Neutrophil (primary cell): ENCODE measurements around the gene POFUT2.

Experiments used
- H3K27ac ChIP-seq: fragments of 200-600 bp; sonication (generic); 2 replicates; pipeline ENCODE4 v1.5.1; 2016; ENCODE audit warnings: mild to moderate bottlenecking, moderate library complexity
- H3K27me3 ChIP-seq: fragments of 200-600 bp; sonication (generic); 2 replicates; pipeline ENCODE4 v1.6.0; 2016; ENCODE audit warnings: mild to moderate bottlenecking
- H3K36me3 ChIP-seq: fragments of 200-600 bp; sonication (generic); 2 replicates; pipeline ENCODE4 v1.5.1; 2017
- H3K4me1 ChIP-seq, 2 experiments: fragments of 200-600 bp in 1 of 2; sonication (generic) in 1 of 2; 1 replicate in 1 of 2; 2 replicates in 1 of 2; pipeline versions ENCODE4 v1.5.1 to v1.6.1; 2013 to 2016; ENCODE audit warnings: low read depth in 1 of 2, low read length in 1 of 2, mild to moderate bottlenecking in 1 of 2, moderate library complexity in 1 of 2; ENCODE audit not compliant: control insufficient read depth in 1 of 2, insufficient read depth in 1 of 2
- H3K4me3 ChIP-seq, 2 experiments: fragments of 200-600 bp in 1 of 2; sonication (generic) in 1 of 2; 1 replicate in 1 of 2; 2 replicates in 1 of 2; pipeline ENCODE4 v1.5.1; 2013 to 2016; ENCODE audit warnings: low read depth in 1 of 2, low read length in 1 of 2, mild to moderate bottlenecking in 1 of 2, moderate library complexity in 1 of 2
- H3K9me3 ChIP-seq: fragments of 200-600 bp; sonication (generic); 2 replicates; pipeline ENCODE4 v1.5.1; 2016
- TF ChIP-seq, protein P1 (sequence below): fragments of 200-600 bp; sonication (generic); IDR thresholded peaks from 2 replicates; pipeline ENCODE4 v1.5.1; 2016; ENCODE audit warnings: antibody characterized with exemption

The POFUT2 gene

DNA sequence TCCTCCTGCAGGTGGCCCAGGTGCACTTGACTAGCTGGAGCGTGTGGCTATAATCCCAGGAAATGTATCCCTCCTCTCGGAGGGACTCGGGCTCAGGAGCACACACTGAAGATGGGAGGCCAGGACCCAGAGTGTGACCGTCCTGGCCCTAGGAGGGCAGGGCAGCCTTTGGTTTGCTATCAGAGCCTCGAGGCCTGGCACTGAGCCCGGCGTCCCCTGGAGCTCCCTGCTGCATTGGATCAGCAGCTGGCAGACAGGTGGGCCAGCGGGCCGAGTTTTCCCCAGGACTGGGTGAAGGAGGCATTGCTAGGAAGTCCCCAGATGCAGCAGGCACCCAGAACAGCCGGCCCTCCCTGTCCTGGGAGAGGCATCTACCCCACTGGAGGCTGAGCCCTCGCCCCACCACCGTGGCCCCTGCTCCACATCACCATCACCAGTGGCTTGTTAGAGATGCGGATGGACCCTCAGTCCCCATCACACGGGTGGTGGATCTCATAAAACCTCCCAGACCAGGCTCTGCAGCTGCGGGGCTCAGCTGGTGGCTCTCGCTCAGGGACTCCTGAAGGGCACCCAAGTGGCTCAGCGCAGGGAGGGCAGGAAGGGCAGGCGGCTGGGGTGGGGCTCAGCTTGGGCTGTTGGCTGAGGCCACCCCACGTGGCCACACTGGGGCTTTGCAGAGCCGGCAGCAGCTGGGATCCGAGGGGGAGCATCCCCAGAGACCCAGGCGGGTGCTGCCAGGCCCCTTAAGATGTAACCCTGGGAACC is 32.7 kb upstream of the POFUT2 start:
- TF ChIP-seq, protein P1, sequence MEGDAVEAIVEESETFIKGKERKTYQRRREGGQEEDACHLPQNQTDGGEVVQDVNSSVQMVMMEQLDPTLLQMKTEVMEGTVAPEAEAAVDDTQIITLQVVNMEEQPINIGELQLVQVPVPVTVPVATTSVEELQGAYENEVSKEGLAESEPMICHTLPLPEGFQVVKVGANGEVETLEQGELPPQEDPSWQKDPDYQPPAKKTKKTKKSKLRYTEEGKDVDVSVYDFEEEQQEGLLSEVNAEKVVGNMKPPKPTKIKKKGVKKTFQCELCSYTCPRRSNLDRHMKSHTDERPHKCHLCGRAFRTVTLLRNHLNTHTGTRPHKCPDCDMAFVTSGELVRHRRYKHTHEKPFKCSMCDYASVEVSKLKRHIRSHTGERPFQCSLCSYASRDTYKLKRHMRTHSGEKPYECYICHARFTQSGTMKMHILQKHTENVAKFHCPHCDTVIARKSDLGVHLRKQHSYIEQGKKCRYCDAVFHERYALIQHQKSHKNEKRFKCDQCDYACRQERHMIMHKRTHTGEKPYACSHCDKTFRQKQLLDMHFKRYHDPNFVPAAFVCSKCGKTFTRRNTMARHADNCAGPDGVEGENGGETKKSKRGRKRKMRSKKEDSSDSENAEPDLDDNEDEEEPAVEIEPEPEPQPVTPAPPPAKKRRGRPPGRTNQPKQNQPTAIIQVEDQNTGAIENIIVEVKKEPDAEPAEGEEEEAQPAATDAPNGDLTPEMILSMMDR, result no peak

DNA sequence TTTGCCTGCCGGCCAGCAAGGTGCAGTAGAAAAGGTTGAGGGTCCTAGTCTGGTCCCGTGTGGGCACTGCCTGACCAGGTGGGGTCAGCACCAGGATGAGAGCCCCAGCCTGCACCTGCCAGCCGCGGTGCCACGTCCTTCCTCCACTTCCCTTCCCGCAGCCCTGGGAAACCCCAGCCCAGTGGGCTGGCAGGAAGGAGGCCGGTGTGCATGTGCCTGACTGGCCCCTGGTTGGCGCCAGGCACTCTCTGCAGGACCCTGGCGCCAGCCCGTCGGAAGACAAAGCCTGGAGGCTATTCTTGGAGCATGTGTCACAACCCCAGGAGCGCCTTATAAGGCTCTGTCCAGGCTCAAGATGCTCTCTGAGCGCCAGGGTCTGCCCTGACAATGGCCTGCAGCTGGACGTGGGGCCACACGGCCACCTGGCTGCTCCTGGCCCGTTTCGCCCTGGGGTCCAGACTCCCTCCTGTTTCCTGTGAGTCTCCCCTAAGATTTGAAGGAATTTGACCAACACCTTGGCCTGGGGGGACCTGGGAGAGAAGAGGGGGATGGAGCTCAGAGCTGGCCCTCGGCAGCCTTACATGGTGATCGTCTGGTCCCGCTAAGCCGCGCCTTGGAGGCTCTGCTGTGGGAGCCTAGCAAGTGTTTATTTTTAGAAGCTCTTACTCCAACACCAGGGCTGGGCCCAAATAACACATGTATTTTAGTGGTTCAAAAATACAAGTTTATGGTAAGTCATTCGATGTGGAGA is 31.9 kb upstream of the POFUT2 start:
- Histone ChIP-seq H3K4me3 (no peak overlapping the region), H3K27me3 (peaks cover 33% of the 10 kb centered on the region), H3K4me1 (no peaks in the 10 kb centered on the region), H3K9me3 (no peaks in the 10 kb centered on the region), H3K27ac (no peak overlapping the region), H3K36me3 (no peaks in the 10 kb centered on the region)
- TF ChIP-seq, protein P1, result no peak

More for the DNA sequence above, 32.7 kb upstream of the POFUT2 start:
- peaks cover 33% of the 10 kb centered on the region for H3K27me3 ChIP-seq
- no peaks in the 10 kb centered on the region for H3K9me3 ChIP-seq
- H3K36me3 ChIP-seq, result no peaks in the 10 kb centered on the region
- H3K27ac ChIP-seq, result no peak overlapping the region
- H3K4me3 ChIP-seq, result no peak overlapping the region
- H3K4me1 ChIP-seq, result no peaks in the 10 kb centered on the region

DNA sequence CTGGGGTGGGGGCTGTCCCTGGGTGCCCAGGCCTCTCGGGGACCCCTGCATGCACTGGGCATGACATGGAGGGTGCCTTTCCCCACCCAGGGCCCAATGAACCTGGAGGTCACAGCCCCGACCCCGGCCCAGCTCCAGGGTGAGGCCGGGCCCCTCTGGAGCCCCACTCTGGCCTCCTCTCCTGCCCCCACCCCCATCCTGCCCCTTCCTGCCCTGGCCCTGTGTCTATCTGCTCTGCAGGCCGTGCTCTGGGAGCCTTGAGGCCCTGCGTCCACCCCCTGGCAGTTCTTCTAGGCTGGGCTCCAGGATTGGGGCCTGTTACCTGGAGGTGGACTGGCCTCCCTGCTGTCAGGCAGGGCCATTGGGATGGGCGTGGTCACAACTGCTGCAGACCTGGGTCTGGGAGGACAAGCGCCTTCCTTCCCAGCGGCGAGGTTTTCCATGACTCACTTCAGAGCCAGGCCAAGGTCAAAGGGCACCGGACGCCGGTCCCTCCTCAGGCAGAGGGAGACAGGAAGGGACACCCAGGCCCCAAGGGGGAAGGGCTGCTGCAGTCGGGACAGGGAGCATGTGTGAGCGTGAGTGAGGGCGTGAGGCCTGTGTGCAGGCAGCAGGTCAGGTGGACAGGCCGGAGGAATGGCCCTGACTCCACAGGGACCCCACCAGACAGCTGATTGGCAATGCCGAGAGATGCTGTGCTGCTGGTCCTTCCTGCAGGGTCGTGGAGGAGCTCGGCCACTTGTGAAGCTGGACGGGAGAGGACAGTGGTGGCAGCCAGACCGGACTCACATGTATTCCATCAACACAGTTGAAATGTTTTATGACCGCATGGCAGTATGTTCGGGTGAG is 31.1 kb upstream of the POFUT2 start:
- no peaks in the 10 kb centered on the region for H3K4me1 ChIP-seq
- TF ChIP-seq, protein P1, result no peak

DNA sequence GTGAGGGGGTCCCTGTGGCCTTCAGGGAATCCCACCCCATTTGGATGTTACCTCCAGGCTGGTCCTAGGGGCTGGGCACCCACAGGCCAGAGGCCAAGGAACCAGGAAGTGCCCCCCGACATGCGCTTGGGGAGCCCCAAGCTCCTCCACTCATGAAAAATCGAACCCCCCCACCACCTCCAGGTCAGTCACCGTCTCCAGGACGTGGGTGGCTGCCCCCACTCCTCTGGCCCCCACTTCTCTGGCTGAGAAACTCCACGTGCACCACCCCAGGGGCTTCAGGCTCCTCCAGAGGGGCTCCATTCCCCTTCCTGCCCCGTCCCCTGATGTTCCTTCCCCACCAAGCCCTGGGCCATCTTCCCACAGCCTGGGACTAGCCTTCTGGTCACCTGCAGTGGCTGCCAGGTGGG is 30.5 kb upstream of the POFUT2 start:
- no peaks in the 10 kb centered on the region for H3K36me3 ChIP-seq
- no peaks in the 10 kb centered on the region for H3K9me3 ChIP-seq
- peaks cover 29% of the 10 kb centered on the region for H3K27me3 ChIP-seq
- H3K4me1 ChIP-seq, result no peaks in the 10 kb centered on the region
- TF ChIP-seq, protein P1, result no peak
- no peak overlapping the region for H3K27ac ChIP-seq
- H3K4me3 ChIP-seq, result no peak overlapping the region

More for the DNA sequence above, 31.1 kb upstream of the POFUT2 start:
- no peaks in the 10 kb centered on the region for H3K9me3 ChIP-seq
- H3K27ac ChIP-seq, result no peak overlapping the region
- no peaks in the 10 kb centered on the region for H3K36me3 ChIP-seq
- H3K4me3 ChIP-seq, result no peak overlapping the region
- peaks cover 33% of the 10 kb centered on the region for H3K27me3 ChIP-seq

DNA sequence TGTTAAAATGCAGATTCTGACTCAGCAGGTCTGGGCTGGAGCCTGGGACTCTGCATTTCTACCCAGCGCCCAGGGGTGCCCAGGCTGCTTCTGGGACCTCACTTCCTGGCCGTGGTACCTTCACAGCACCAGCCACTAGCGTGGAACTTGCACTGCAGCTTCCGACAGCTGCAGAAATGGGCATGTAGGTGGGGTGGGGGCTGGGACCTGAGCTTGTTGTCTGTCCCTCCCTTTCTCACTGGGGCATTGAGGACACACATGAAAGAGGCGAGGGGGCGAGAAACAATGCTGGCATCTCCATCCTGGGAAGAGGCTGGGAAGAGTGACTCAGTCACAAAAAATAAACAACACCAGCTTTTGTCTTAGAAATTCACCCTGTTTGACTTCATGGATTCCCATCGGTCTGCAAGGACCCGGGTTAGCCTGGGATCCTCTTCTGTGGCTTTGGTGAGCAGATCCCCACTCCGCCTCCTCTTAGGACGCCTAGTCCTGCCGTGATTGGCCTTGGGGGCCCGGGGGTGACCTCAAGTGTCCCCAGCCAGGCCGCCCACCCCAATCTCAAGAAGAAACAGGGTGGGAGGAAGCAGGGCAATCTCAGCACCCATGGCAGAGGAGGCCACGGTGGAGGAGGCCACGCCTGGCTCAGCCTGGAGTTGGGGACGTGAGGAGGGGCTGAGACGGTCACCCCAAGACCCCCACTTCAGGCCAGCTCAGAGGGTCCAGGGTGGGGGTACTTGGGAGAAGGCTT is 29.9 kb upstream of the POFUT2 start:
- Histone ChIP-seq H3K27me3 (peaks cover 24% of the 10 kb centered on the region), H3K9me3 (no peaks in the 10 kb centered on the region), H3K4me3 (no peak overlapping the region), H3K27ac (no peak overlapping the region), H3K36me3 (no peaks in the 10 kb centered on the region), H3K4me1 (no peaks in the 10 kb centered on the region)
- TF ChIP-seq, protein P1, result no peak
